PFSK-1 (cell line): ENCODE data around the gene SMIM23.

Source experiments
- FOXP2 ChIP-seq: optimal IDR thresholded peaks from 2 replicates; pipeline ENCODE3; 2011; ENCODE audit warnings: borderline replicate concordance, control low read depth, inconsistent platforms; ENCODE audit not compliant: insufficient read depth; ENCODE audit errors: extremely low read length, extremely low read depth
- POLR2AphosphoS5 ChIP-seq: IDR thresholded peaks from 2 replicates; pipeline ENCODE4 v1.6.1; 2012; ENCODE audit warnings: low read depth, mild to moderate bottlenecking, control low read depth, low read length, moderate library complexity
- REST ChIP-seq, 2 experiments: IDR thresholded peaks; 2 replicates each; pipeline versions ENCODE4 v1.6.1 to v1.8.0; 2011 to 2012; ENCODE audit warnings: low read depth in 2 of 2, low read length in 2 of 2, control low read depth in 1 of 2, inconsistent platforms in 1 of 2, mild to moderate bottlenecking in 1 of 2, moderate library complexity in 1 of 2; ENCODE audit not compliant: insufficient read depth in 1 of 2
- SIN3A ChIP-seq: IDR thresholded peaks from 2 replicates; pipeline ENCODE4 v1.6.1; 2012; ENCODE audit warnings: mild to moderate bottlenecking, low read length, moderate library complexity, borderline replicate concordance; ENCODE audit not compliant: insufficient read depth
- TAF1 ChIP-seq: IDR thresholded peaks from 2 replicates; pipeline ENCODE4 v1.6.1; 2012; ENCODE audit warnings: low read length, control low read depth, borderline replicate concordance; ENCODE audit not compliant: insufficient read depth

- no peak for TF ChIP-seq POLR2AphosphoS5
- TF ChIP-seq TAF1: no peak
- TF ChIP-seq FOXP2: no peak
- no peak for TF ChIP-seq REST (IDR thresholded peaks at IDR 0.05; ENCODE audit: insufficient read depth in 1 of 2, low read depth in 2 of 2, low read length in 2 of 2)
- no peak for TF ChIP-seq SIN3A
Measured at GRCh38 chr5:171796436-171796835, 10.8 kb downstream of the SMIM23 start.
